K562 (cell line): Measurements from ENCODE around the gene RARG. TPM values are rescaled to one million over a fixed set of nuclear protein-coding genes. Genes with fewer than 3 reads are reported as not detected.

ENCODE experiments used
- ETS1 ChIP-seq: conservative IDR thresholded peaks from 2 replicates; pipeline ENCODE4 v1.6.1; 2011; ENCODE audit warnings: low read depth, mild to moderate bottlenecking, low read length; ENCODE audit not compliant: control insufficient read depth
- FOXA3 ChIP-seq, 2 experiments: fragments of 450-650 bp in 1 of 2; sonication (generic) in 1 of 2; formaldehyde crosslinking; IDR thresholded peaks in 1 of 2; conservative IDR thresholded peaks in 1 of 2; 2 replicates each; pipeline versions ENCODE4 v1.4.0 to v1.8.0; 2020 to 2022; ENCODE audit warnings: mild to moderate bottlenecking in 2 of 2, missing genetic modification reagents in 1 of 2
- HINFP ChIP-seq: fragments of 450-650 bp; conservative IDR thresholded peaks from 2 replicates; pipeline ENCODE4 v1.6.1; 2016; ENCODE audit warnings: missing genetic modification characterization, low read depth, mild to moderate bottlenecking, control low read depth, missing compliant biosample characterization
- MAX ChIP-seq: sonication (generic); formaldehyde crosslinking; IDR thresholded peaks from 2 replicates; pipeline ENCODE4 v1.9.0; 2022; ENCODE audit warnings: mild to moderate bottlenecking, missing genetic modification reagents
- MED1 ChIP-seq: sonication (generic); formaldehyde crosslinking; IDR thresholded peaks from 2 replicates; pipeline ENCODE4 v1.8.1; 2023; ENCODE audit warnings: missing genetic modification reagents, borderline replicate concordance
- MXD1 ChIP-seq: fragments of 250-450 bp; sonication (Bioruptor Pico); IDR thresholded peaks from 2 replicates; pipeline ENCODE4 v1.8.0; 2021; ENCODE audit warnings: borderline replicate concordance, mild to moderate bottlenecking, moderate library complexity; ENCODE audit not compliant: poor library complexity, severe bottlenecking
- NFRKB ChIP-seq: fragments of 450-650 bp; IDR thresholded peaks from 2 replicates; pipeline ENCODE4 v1.6.1; 2016; ENCODE audit warnings: low read depth
- NR2C2 ChIP-seq, 2 experiments: fragments of 200-800 bp in 1 of 2; sonication (Bioruptor generic) in 1 of 2; sonication (generic) in 1 of 2; formaldehyde crosslinking in 1 of 2; IDR thresholded peaks; 2 replicates each; pipeline versions ENCODE4 v1.6.1 to v1.8.0; 2016 to 2022; ENCODE audit warnings: mild to moderate bottlenecking in 1 of 2, missing compliant biosample characterization in 1 of 2, missing genetic modification characterization in 1 of 2, missing genetic modification reagents in 1 of 2
- PHF8 ChIP-seq: fragments of 200-600 bp; sonication (generic); IDR thresholded peaks from 2 replicates; pipeline ENCODE4 v1.6.1; 2012; ENCODE audit warnings: mixed run types, mild to moderate bottlenecking, inconsistent platforms, low read length, moderate library complexity, borderline replicate concordance
- RBM25 ChIP-seq: fragments of 200-400 bp; formaldehyde crosslinking; IDR thresholded peaks from 2 replicates; pipeline ENCODE4 v1.6.1; 2018; ENCODE audit warnings: low read length, low read depth, moderate library complexity; ENCODE audit not compliant: severe bottlenecking
- SPI1 ChIP-seq: IDR thresholded peaks from 2 replicates; pipeline ENCODE4 v1.6.1; 2011; ENCODE audit warnings: low read depth, low read length, control low read depth, borderline replicate concordance
- ZBTB5 ChIP-seq: fragments of 450-650 bp; IDR thresholded peaks from 2 replicates; pipeline ENCODE4 v1.6.1; 2017; ENCODE audit warnings: antibody characterized with exemption
- ZNF395 ChIP-seq: fragments of 200-800 bp; sonication (Bioruptor generic); IDR thresholded peaks from 2 replicates; pipeline ENCODE4 v1.6.1; 2017; ENCODE audit warnings: missing genetic modification characterization, missing compliant biosample characterization
- ZNF444 ChIP-seq: fragments of 250-450 bp; sonication (Bioruptor Pico); IDR thresholded peaks from 2 replicates; pipeline ENCODE4 v1.4.0; 2020; ENCODE audit warnings: mild to moderate bottlenecking, moderate library complexity
- ZNF589 ChIP-seq: fragments of 200-800 bp; sonication (Bioruptor generic); IDR thresholded peaks from 2 replicates; pipeline ENCODE4 v1.6.1; 2016; ENCODE audit warnings: low read depth, missing genetic modification characterization, missing compliant biosample characterization
- polyA plus RNA-seq, 8 experiments: library from polyadenylated mRNA; depleted of rRNA in 4 of 8; stranded (reverse) in 5 of 8; unstranded in 3 of 8; fragments of >200 nt; fragmentation: Nextera tagmentation in 2 of 8; fragmentation: Illumina TruSeq in 1 of 8; extraction: Ambion mirVana in 2 of 8; extraction: Trizol in 1 of 8; gene quantifications; 2 replicates each; pipeline versions ENCODE4 v1.2.1 to v1.2.3, GENCODE V29; 2011 to 2014; ENCODE audit warnings: inconsistent platforms in 1 of 8, missing spikeins in 1 of 8
- total RNA-seq, 7 experiments: library from RNA; depleted of rRNA in 6 of 7; stranded (reverse); fragments of >200 nt in 6 of 7; fragmentation: Illumina TruSeq in 2 of 7; extraction: Trizol in 2 of 7; gene quantifications; 2 replicates each; pipeline versions ENCODE4 v1.2.1 to v1.2.3, GENCODE V29; 2011 to 2021; ENCODE audit warnings: low replicate concordance in 1 of 7

RARG gene
- total and polyA plus RNA-seq, 9 of the 15 experiments (the other 6 are each of a cell fraction or from before 2014, with no cell fraction given) = 0.18 to 7.6 (median 3.8) TPM

- no peak for TF ChIP-seq HINFP (tag)
- peak; percentile 27 for TF ChIP-seq MXD1 (CRISPR knock-in tag)
- TF ChIP-seq FOXA3 (CRISPR knock-in tag; conservative IDR thresholded peaks at IDR 0.05 in 1 of 2, IDR thresholded peaks at IDR 0.05 in 1 of 2) = 0 out of 4 replicates have a peak, but pooled peaks of 1 of the 2 experiments have one; percentile 38
- no peak for TF ChIP-seq MED1 (CRISPR knock-in tag)
- no peak for TF ChIP-seq ZNF444 (CRISPR knock-in tag)
- TF ChIP-seq NFRKB = 0 out of 2 replicates have a peak, but pooled peaks have one; percentile 25
- TF ChIP-seq ETS1 = peak; percentile 90
- no peak for TF ChIP-seq SPI1
- no peak; the same call in 1 of the 2 replicates for TF ChIP-seq ZNF395
- peak; percentile 78 for TF ChIP-seq MAX (CRISPR knock-in tag)
- no peak for TF ChIP-seq NR2C2 (CRISPR knock-in tag; IDR thresholded peaks at IDR 0.05)
- peak; percentile 69 for TF ChIP-seq NR2C2 (tag; IDR thresholded peaks at IDR 0.05)
- TF ChIP-seq ZBTB5 = no peak
- peak; percentile 67; the same call in 1 of the 2 replicates for TF ChIP-seq PHF8
- TF ChIP-seq ZNF589 (CRISPR knock-in tag) = no peak
- TF ChIP-seq RBM25 = peak; percentile 84
Observed at GRCh38 chr12:53267999-53268629, 36.1 kb upstream of the RARG start, which contains the start of gene ESPL1 (continued).
